H9 (cell line): ENCODE measurements around the gene RHOH. TPM values are rescaled to one million over a fixed set of nuclear protein-coding genes. Genes with fewer than 3 reads are reported as not detected.
A peak's percentile ranks its signal among the peaks of the same experiment; 100 is the strongest.

Source experiments
- DNase-seq: peaks from one replicate; pipeline ENCODE4 v3.0.0-alpha.2; 2017
- H2AFZ ChIP-seq: one replicate; pipeline ENCODE4 v1.6.1; 2013; ENCODE audit warnings: mild to moderate bottlenecking, low read length, control low read depth, moderate library complexity
- H2AK5ac ChIP-seq: 2 replicates; pipeline ENCODE4 v1.6.1; 2013; ENCODE audit warnings: low read length, control low read depth, mixed read lengths; ENCODE audit not compliant: insufficient read length
- H2BK120ac ChIP-seq: one replicate; pipeline ENCODE4 v1.6.1; 2013; ENCODE audit warnings: low read depth, mild to moderate bottlenecking, low read length, control low read depth, inconsistent platforms; ENCODE audit not compliant: poor library complexity, severe bottlenecking
- H2BK12ac ChIP-seq: 2 replicates; pipeline ENCODE4 v1.6.1; 2013; ENCODE audit warnings: low read length, control low read depth, mixed read lengths, low read depth; ENCODE audit not compliant: insufficient read length
- H2BK15ac ChIP-seq: 2 replicates; pipeline ENCODE4 v1.6.1; 2013; ENCODE audit warnings: low read depth, low read length, control low read depth
- H2BK20ac ChIP-seq: one replicate; pipeline ENCODE4 v1.6.1; 2013; ENCODE audit warnings: low read depth, mild to moderate bottlenecking, low read length, control low read depth, inconsistent platforms; ENCODE audit not compliant: poor library complexity, severe bottlenecking
- H2BK5ac ChIP-seq: 2 replicates; pipeline ENCODE4 v1.6.1; 2013; ENCODE audit warnings: low read length, control low read depth, mixed read lengths; ENCODE audit not compliant: insufficient read length
- H3K14ac ChIP-seq: 2 replicates; pipeline ENCODE4 v1.6.1; 2013; ENCODE audit warnings: low read length, control low read depth; ENCODE audit not compliant: insufficient read depth
- H3K18ac ChIP-seq: 2 replicates; pipeline ENCODE4 v1.6.1; 2013; ENCODE audit warnings: low read depth, mild to moderate bottlenecking, mixed read lengths, low read length, control low read depth; ENCODE audit not compliant: insufficient read length
- H3K23ac ChIP-seq: 2 replicates; pipeline ENCODE4 v1.6.1; 2013; ENCODE audit warnings: low read length, control low read depth, mixed read lengths, low read depth; ENCODE audit not compliant: insufficient read length
- H3K23me2 ChIP-seq: 2 replicates; pipeline ENCODE4 v1.6.1; 2013; ENCODE audit warnings: low read depth, mild to moderate bottlenecking, mixed read lengths, low read length, control low read depth; ENCODE audit not compliant: insufficient read length, poor library complexity, severe bottlenecking
- H3K27ac ChIP-seq: 2 replicates; pipeline ENCODE4 v1.5.1; 2013; ENCODE audit warnings: low read length, control low read depth, mixed read lengths, low read depth; ENCODE audit not compliant: insufficient read length
- H3K27me3 ChIP-seq: 2 replicates; pipeline ENCODE4 v1.6.1; 2013; ENCODE audit warnings: low read length, control low read depth, inconsistent platforms; ENCODE audit not compliant: insufficient read depth
- H3K4ac ChIP-seq: 2 replicates; pipeline ENCODE4 v1.6.1; 2013; ENCODE audit warnings: low read depth, mild to moderate bottlenecking, control low read depth, inconsistent platforms, low read length, moderate library complexity
- H3K4me1 ChIP-seq: 2 replicates; pipeline ENCODE4 v1.6.1; 2013; ENCODE audit warnings: low read length, control low read depth, inconsistent platforms; ENCODE audit not compliant: insufficient read depth
- H3K4me2 ChIP-seq: 2 replicates; pipeline ENCODE4 v1.6.1; 2013; ENCODE audit warnings: low read length, control low read depth, mixed read lengths; ENCODE audit not compliant: insufficient read length, insufficient read depth
- H3K56ac ChIP-seq: 2 replicates; pipeline ENCODE4 v1.6.1; 2013; ENCODE audit warnings: low read depth, mild to moderate bottlenecking, mixed read lengths, low read length, control low read depth; ENCODE audit not compliant: insufficient read length
- H3K79me1 ChIP-seq: 2 replicates; pipeline ENCODE4 v1.6.1; 2013; ENCODE audit warnings: low read depth, mild to moderate bottlenecking, moderate library complexity, low read length, control low read depth, inconsistent platforms; ENCODE audit not compliant: insufficient read depth, poor library complexity, severe bottlenecking
- H3K79me2 ChIP-seq: 2 replicates; pipeline ENCODE4 v1.6.1; 2013; ENCODE audit warnings: low read length, control low read depth, inconsistent platforms; ENCODE audit not compliant: insufficient read depth
- H3K9ac ChIP-seq: 2 replicates; pipeline ENCODE4 v1.6.1; 2013; ENCODE audit warnings: low read length, control low read depth, mixed read lengths; ENCODE audit not compliant: insufficient read length; ENCODE audit errors: extremely low read depth
- H3K9me3 ChIP-seq: one replicate; pipeline ENCODE4 v1.6.1; 2013; ENCODE audit warnings: low read depth, low read length, inconsistent platforms; ENCODE audit not compliant: control insufficient read depth
- H3T11ph ChIP-seq: one replicate; pipeline ENCODE4 v1.6.1; 2013; ENCODE audit warnings: mild to moderate bottlenecking, low read length, control low read depth, inconsistent platforms
- H4K20me1 ChIP-seq: one replicate; pipeline ENCODE4 v1.6.1; 2013; ENCODE audit not compliant: control insufficient read depth, insufficient read length, insufficient read depth
- H4K5ac ChIP-seq: 2 replicates; pipeline ENCODE4 v1.6.1; 2013; ENCODE audit warnings: low read depth, mild to moderate bottlenecking, mixed read lengths, low read length, control low read depth; ENCODE audit not compliant: insufficient read length
- H4K8ac ChIP-seq: replicated peaks from 2 replicates; pipeline ENCODE4 v1.6.1; 2013; ENCODE audit warnings: low read length, control low read depth, mixed read lengths, low read depth; ENCODE audit not compliant: insufficient read length
- H4K91ac ChIP-seq: 2 replicates; pipeline ENCODE4 v1.6.1; 2013; ENCODE audit warnings: low read depth, mild to moderate bottlenecking, moderate library complexity, mixed read lengths, low read length, control low read depth; ENCODE audit not compliant: insufficient read length
- H3K27ac Mint-ChIP-seq, 3 experiments: 2 replicates in 2 of 3; 3 replicates in 1 of 3; pipeline ENCODE4 v1.8.0; 2020 to 2021; ENCODE audit warnings: mixed read lengths in 3 of 3, mild to moderate bottlenecking in 1 of 3, moderate library complexity in 1 of 3
- H3K27me3 Mint-ChIP-seq: 2 replicates; pipeline ENCODE4 v1.8.0; 2021; ENCODE audit warnings: low read depth, mild to moderate bottlenecking, moderate library complexity, mixed read lengths
- H3K36me3 Mint-ChIP-seq, 3 experiments: 2 replicates in 2 of 3; 3 replicates in 1 of 3; pipeline ENCODE4 v1.8.0; 2020 to 2021; ENCODE audit warnings: low read depth in 3 of 3, mixed read lengths in 3 of 3; ENCODE audit not compliant: insufficient read depth in 1 of 3
- H3K4me1 Mint-ChIP-seq, 2 experiments: 2 replicates each; pipeline ENCODE4 v1.8.0; 2020; ENCODE audit warnings: mixed read lengths in 2 of 2
- H3K4me3 Mint-ChIP-seq, 2 experiments: 2 replicates in 1 of 2; 3 replicates in 1 of 2; pipeline ENCODE4 v1.8.0; 2020 to 2021; ENCODE audit warnings: mild to moderate bottlenecking in 2 of 2, mixed read lengths in 2 of 2, moderate library complexity in 1 of 2
- H3K9me3 Mint-ChIP-seq, 2 experiments: 2 replicates in 1 of 2; 3 replicates in 1 of 2; pipeline ENCODE4 v1.8.0; 2020; ENCODE audit warnings: mild to moderate bottlenecking in 2 of 2, mixed read lengths in 2 of 2, moderate library complexity in 1 of 2
- WGBS: extraction: QIAGEN DNeasy Blood & Tissue Kit; methylation state at CpG from one replicate; pipeline ENCODE4 v1.1.7; 2013; ENCODE audit warnings: missing lambda C conversion rate, low lambda C conversion rate, mixed read lengths; ENCODE audit not compliant: insufficient read length; ENCODE audit errors: extremely low coverage; 5-methylcytosine and 5-hydroxymethylcytosine counted together
- total RNA-seq: library from RNA; stranded (reverse); gene quantifications from 2 replicates; pipeline ENCODE4 v1.2.1, GENCODE V29; 2021
- TF ChIP-seq, protein P1 (sequence below): fragments of 200-600 bp; sonication (generic); conservative IDR thresholded peaks from 3 replicates; pipeline ENCODE4 v1.8.0; 2021; ENCODE audit warnings: antibody characterized with exemption, mild to moderate bottlenecking

Gene RHOH
- total RNA-seq, 1 experiment from 2014 or later: 7.1 TPM

DNA sequence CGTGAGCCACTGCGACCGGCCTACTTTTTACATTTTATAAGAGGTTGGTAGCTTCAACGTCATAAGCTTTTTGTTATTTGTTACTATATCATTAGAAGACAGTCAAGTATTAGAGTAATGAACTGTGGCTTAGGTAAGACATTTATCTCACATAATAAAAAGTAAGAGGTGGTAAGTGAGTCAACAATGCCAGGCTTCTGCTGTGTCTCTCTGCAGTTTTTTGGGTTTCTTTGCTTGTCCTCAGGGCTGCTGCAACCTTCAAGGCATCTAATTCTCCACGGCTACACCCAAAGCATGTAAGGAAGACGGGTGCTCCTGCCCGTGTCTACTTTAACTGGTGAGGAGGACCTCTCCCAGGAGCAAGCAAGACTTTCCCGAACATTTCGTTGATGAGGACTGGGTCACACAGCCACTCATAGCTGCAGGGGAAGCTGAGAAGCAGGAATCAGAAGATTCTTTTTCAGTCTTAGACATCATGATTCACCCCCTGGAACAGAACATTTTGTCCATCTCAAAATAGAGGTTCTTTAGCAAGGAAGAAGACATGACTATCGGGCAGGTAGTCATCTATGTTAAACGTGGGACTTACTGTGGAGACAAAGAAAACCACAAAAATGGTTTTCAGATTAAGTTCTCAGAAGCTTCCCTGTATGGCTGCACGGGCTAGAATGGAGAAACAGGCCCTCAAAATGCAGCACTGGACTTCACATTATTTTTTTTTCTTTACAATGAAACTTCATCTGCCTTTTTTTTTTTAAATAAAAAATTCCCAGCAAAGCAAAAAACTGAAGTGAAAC, 13.0 kb upstream of the RHOH start:
- no peak overlapping the region for H4K91ac ChIP-seq
- Mint-ChIP-seq H3K9me3 (no peaks in the 10 kb centered on the region), H3K36me3 (no peaks in the 10 kb centered on the region), H3K27me3 (no peaks in the 10 kb centered on the region), H3K27ac (peak overlapping the region in 1 of 3 experiments; percentile 83; a peak in 2 of 7 replicates), H3K4me3 (no peak overlapping the region), H3K4me1 (peaks cover 7 to 12% of the 10 kb centered on the region in 2 experiments)
- H4K5ac ChIP-seq: no peak overlapping the region
- H3K23ac ChIP-seq: no peak overlapping the region
- no peak overlapping the region for H3K18ac ChIP-seq
- peak overlapping the region; percentile 68 for H2AFZ ChIP-seq
- no peak overlapping the region for H3K56ac ChIP-seq
- no peak overlapping the region for H2BK5ac ChIP-seq
- H2BK15ac ChIP-seq: no peak overlapping the region
- no peaks in the 10 kb centered on the region for H4K20me1 ChIP-seq
- no peak overlapping the region; the same call in 1 of the 2 replicates for H3K14ac ChIP-seq
- no peak overlapping the region for H4K8ac ChIP-seq
- no peak overlapping the region for H2BK120ac ChIP-seq
- no peak for DNase-seq
- TF ChIP-seq, protein P1, sequence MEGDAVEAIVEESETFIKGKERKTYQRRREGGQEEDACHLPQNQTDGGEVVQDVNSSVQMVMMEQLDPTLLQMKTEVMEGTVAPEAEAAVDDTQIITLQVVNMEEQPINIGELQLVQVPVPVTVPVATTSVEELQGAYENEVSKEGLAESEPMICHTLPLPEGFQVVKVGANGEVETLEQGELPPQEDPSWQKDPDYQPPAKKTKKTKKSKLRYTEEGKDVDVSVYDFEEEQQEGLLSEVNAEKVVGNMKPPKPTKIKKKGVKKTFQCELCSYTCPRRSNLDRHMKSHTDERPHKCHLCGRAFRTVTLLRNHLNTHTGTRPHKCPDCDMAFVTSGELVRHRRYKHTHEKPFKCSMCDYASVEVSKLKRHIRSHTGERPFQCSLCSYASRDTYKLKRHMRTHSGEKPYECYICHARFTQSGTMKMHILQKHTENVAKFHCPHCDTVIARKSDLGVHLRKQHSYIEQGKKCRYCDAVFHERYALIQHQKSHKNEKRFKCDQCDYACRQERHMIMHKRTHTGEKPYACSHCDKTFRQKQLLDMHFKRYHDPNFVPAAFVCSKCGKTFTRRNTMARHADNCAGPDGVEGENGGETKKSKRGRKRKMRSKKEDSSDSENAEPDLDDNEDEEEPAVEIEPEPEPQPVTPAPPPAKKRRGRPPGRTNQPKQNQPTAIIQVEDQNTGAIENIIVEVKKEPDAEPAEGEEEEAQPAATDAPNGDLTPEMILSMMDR: no peak
- no peak overlapping the region for H3K4me2 ChIP-seq
- no peak overlapping the region for H3K27ac ChIP-seq
- no peaks in the 10 kb centered on the region for H3K9me3 ChIP-seq
- no peak overlapping the region for H2BK20ac ChIP-seq
- H3T11ph ChIP-seq: no peak overlapping the region
- no peak overlapping the region for H3K9ac ChIP-seq
- no peak overlapping the region for H2AK5ac ChIP-seq
- peaks cover 2% of the 10 kb centered on the region; the same call in 1 of the 2 replicates for H3K4me1 ChIP-seq
- H3K27me3 ChIP-seq: no peaks in the 10 kb centered on the region
- H3K79me2 ChIP-seq: no peaks in the 10 kb centered on the region
- no peaks in the 10 kb centered on the region for H3K23me2 ChIP-seq
- H2BK12ac ChIP-seq: no peak overlapping the region
- no peaks in the 10 kb centered on the region for H3K79me1 ChIP-seq
- H3K4ac ChIP-seq: no peak overlapping the region
- WGBS: no CpG with 5 or more reads among the region's 12 CpGs
